IMR-90 (cell line): ENCODE measurements around the gene ALLC. TPM values are rescaled to one million over a fixed set of nuclear protein-coding genes. Genes with fewer than 3 reads are reported as not detected.

Experiments used
- ATAC-seq: fragments of 200-7000 bp; cut with Tn5 transposase; 2 replicates; pipeline ENCODE4 v1.9.1; 2020; ENCODE audit warnings: low read depth, mild to moderate bottlenecking, moderate library complexity
- BruUV-seq: library from RNA; stranded (reverse); fragments of 400-500 nt; replicated peaks from 2 replicates; lab custom pipeline; 2021; lab: Mats Ljungman, UMichigan
- CTCF ChIA-PET: fragments of 300-600 bp; formaldehyde crosslinking; extraction: SDS; loops from one replicate; lab custom pipeline; 2021; ENCODE audit warnings: antibody characterized with exemption; lab: Yijun Ruan, JAX
- POLR2A ChIA-PET: fragments of 300-600 bp; sonication (Branson Sonifier 250); formaldehyde crosslinking; loops from one replicate; lab custom pipeline; 2022; ENCODE audit warnings: antibody characterized with exemption; ENCODE audit not compliant: unreplicated experiment; lab: Charles Lee
- DNase-seq: peaks from one replicate; pipeline ENCODE4 v3.0.0; 2013
- H2AFZ ChIP-seq: replicated peaks from 2 replicates; pipeline ENCODE3; 2013; ENCODE audit warnings: low read length, mild to moderate bottlenecking; ENCODE audit not compliant: poor library complexity
- H2AK5ac ChIP-seq: 2 replicates; pipeline ENCODE4 v1.6.1; 2013; ENCODE audit warnings: low read depth, low read length, inconsistent platforms
- H2AK9ac ChIP-seq: replicated peaks from 2 replicates; pipeline ENCODE3; 2013; ENCODE audit warnings: mild to moderate bottlenecking, low read depth, low read length, moderate library complexity; ENCODE audit not compliant: poor library complexity
- H2BK120ac ChIP-seq: 2 replicates; pipeline ENCODE4 v1.6.1; 2013; ENCODE audit warnings: low read depth, low read length, inconsistent platforms
- H2BK15ac ChIP-seq: 3 replicates; pipeline ENCODE4 v1.6.1; 2013; ENCODE audit warnings: low read depth, low read length, inconsistent platforms
- H2BK20ac ChIP-seq: 2 replicates; pipeline ENCODE4 v1.6.1; 2013; ENCODE audit warnings: low read depth, mild to moderate bottlenecking, inconsistent platforms, low read length, moderate library complexity
- H2BK5ac ChIP-seq: 2 replicates; pipeline ENCODE4 v1.6.1; 2013; ENCODE audit warnings: mild to moderate bottlenecking, low read depth, low read length, inconsistent platforms; ENCODE audit not compliant: poor library complexity, severe bottlenecking
- H3K14ac ChIP-seq: replicated peaks from 2 replicates; pipeline ENCODE4 v1.6.1; 2013; ENCODE audit warnings: low read depth, low read length, inconsistent platforms
- H3K18ac ChIP-seq: 2 replicates; pipeline ENCODE4 v1.6.1; 2013; ENCODE audit warnings: low read depth, low read length, control low read depth
- H3K23ac ChIP-seq: 2 replicates; pipeline ENCODE4 v1.6.1; 2013; ENCODE audit warnings: low read depth, low read length, inconsistent platforms
- H3K27ac ChIP-seq: 2 replicates; pipeline ENCODE4 v1.5.1; 2013; ENCODE audit warnings: mild to moderate bottlenecking, control low read depth, low read length; ENCODE audit not compliant: insufficient read depth
- H3K27me3 ChIP-seq: 2 replicates; pipeline ENCODE4 v1.6.1; 2013; ENCODE audit warnings: low read length; ENCODE audit not compliant: control insufficient read depth, insufficient read depth
- H3K36me3 ChIP-seq: 2 replicates; pipeline ENCODE4 v1.6.1; 2013; ENCODE audit warnings: low read length, mixed read lengths; ENCODE audit not compliant: control insufficient read depth, insufficient read depth
- H3K4ac ChIP-seq: 2 replicates; pipeline ENCODE4 v1.6.1; 2013; ENCODE audit warnings: low read depth, low read length, inconsistent platforms
- H3K4me1 ChIP-seq: 2 replicates; pipeline ENCODE4 v1.6.1; 2013; ENCODE audit warnings: low read length, mixed read lengths; ENCODE audit not compliant: control insufficient read depth, insufficient read depth
- H3K4me2 ChIP-seq: 2 replicates; pipeline ENCODE4 v1.6.1; 2013; ENCODE audit warnings: low read depth, mild to moderate bottlenecking, control low read depth, low read length, moderate library complexity
- H3K4me3 ChIP-seq: 2 replicates; pipeline ENCODE4 v1.5.1; 2013; ENCODE audit warnings: low read depth, mild to moderate bottlenecking, control low read depth, low read length, moderate library complexity; ENCODE audit not compliant: insufficient read depth
- H3K56ac ChIP-seq: 2 replicates; pipeline ENCODE4 v1.6.1; 2013; ENCODE audit warnings: low read length, inconsistent platforms; ENCODE audit not compliant: insufficient read depth; ENCODE audit errors: extremely low read depth
- H3K79me1 ChIP-seq, 2 experiments: 2 replicates each; pipeline ENCODE4 v1.6.1; 2013; ENCODE audit warnings: low read length in 2 of 2, inconsistent platforms in 1 of 2, low read depth in 1 of 2
- H3K9ac ChIP-seq: 2 replicates; pipeline ENCODE4 v1.6.1; 2013; ENCODE audit warnings: low read depth, low read length, control low read depth
- H3K9me1 ChIP-seq: 2 replicates; pipeline ENCODE4 v1.6.1; 2013; ENCODE audit warnings: low read length, inconsistent platforms; ENCODE audit not compliant: insufficient read depth
- H3K9me3 ChIP-seq: 2 replicates; pipeline ENCODE4 v1.6.1; 2013; ENCODE audit warnings: low read length; ENCODE audit not compliant: control insufficient read depth, insufficient read depth
- H4K20me1 ChIP-seq: 2 replicates; pipeline ENCODE4 v1.6.1; 2013; ENCODE audit warnings: low read length, inconsistent platforms; ENCODE audit not compliant: insufficient read depth
- H4K5ac ChIP-seq: 2 replicates; pipeline ENCODE4 v1.6.1; 2013; ENCODE audit warnings: mild to moderate bottlenecking, low read depth, low read length, control low read depth
- H4K8ac ChIP-seq, 2 experiments: 2 replicates each; pipeline ENCODE4 v1.6.1; 2013; ENCODE audit warnings: low read depth in 2 of 2, low read length in 2 of 2, control low read depth in 1 of 2, inconsistent platforms in 1 of 2
- H4K91ac ChIP-seq: 2 replicates; pipeline ENCODE4 v1.6.1; 2013; ENCODE audit warnings: low read depth, low read length, inconsistent platforms; ENCODE audit not compliant: insufficient read depth
- FOS ChIP-seq: fragments of 150-350 bp; IDR thresholded peaks from 2 replicates; pipeline ENCODE4 v1.6.1; 2016; ENCODE audit warnings: low read depth, low read length
- MXI1 ChIP-seq: IDR thresholded peaks from 2 replicates; pipeline ENCODE4 v1.6.1; 2012; ENCODE audit warnings: low read depth, mild to moderate bottlenecking, low read length, moderate library complexity, borderline replicate concordance
- RAD21 ChIP-seq: IDR thresholded peaks from 2 replicates; pipeline ENCODE4 v1.6.1; 2012; ENCODE audit warnings: low read length, improper control_type of control experiment
- whole genome bisulfite sequencing, 2 experiments: methylation state at CpG; one replicate each; pipeline versions ENCODE4 v1.1.5 to v1.1.7; 2013; ENCODE audit warnings: missing lambda C conversion rate in 2 of 2; ENCODE audit not compliant: insufficient read length in 1 of 2; ENCODE audit errors: extremely low coverage in 2 of 2; 5-methylcytosine and 5-hydroxymethylcytosine counted together
- dilution Hi-C: fragments of 300-500 bp; cut with HindIII; formaldehyde crosslinking; loops from one replicate; pipeline ENCODE4 v1.14.3; 2018; ENCODE audit warnings: low sequenced_read_pairs; ENCODE audit not compliant: unreplicated experiment
- in situ Hi-C: fragments of 300-500 bp; cut with MboI; formaldehyde crosslinking; loops from 3 replicates; pipeline ENCODE4 v1.14.3; 2019; ENCODE audit warnings: low sequenced_read_pairs, inconsistent platforms, mixed read lengths
- intact Hi-C: fragments of 100-400 bp; cut with micrococcal nuclease; formaldehyde crosslinking; loops from 2 replicates; pipeline ENCODE4 v1.10.0; 2022
- polyA plus RNA-seq, 3 experiments: library from polyadenylated mRNA; depleted of rRNA; stranded (reverse); fragments of >200 nt; gene quantifications; 2 replicates each; pipeline ENCODE4 v1.2.3, GENCODE V29; 2012; ENCODE audit warnings: low replicate concordance in 1 of 3
- total RNA-seq: library from RNA; depleted of rRNA; stranded (reverse); fragments of >200 nt; gene quantifications from 2 replicates; pipeline ENCODE4 v1.2.3, GENCODE V29; 2012

Gene ALLC
- total and polyA plus RNA-seq, 2 of the 4 experiments (the other 2 are of a cell fraction): not detected

GRCh38 chr2:3650140-3650920 is 7.7 kb upstream of the ALLC start:
- TF ChIP-seq FOS (no peak), MXI1 (no peak), RAD21 (no peak)
- POLR2A ChIA-PET: no interaction called here
- intact Hi-C loops (loop anchor here (2.0 to 5.0 kb wide), 3 partner anchors 66 to 183 kb away; no protein-coding TSS in a partner anchor), in situ Hi-C loops (loop anchor here (25.0 kb wide), 1 partner anchor 1788 kb away; no protein-coding TSS in a partner anchor), dilution Hi-C loops (no loop called here)
- Histone ChIP-seq H3K9me1 (no peaks in the 10 kb centered on the region), H4K20me1 (no peaks in the 10 kb centered on the region), H2BK120ac (peak overlapping the region; percentile 0), H4K5ac (no peak overlapping the region; the same call in 1 of the 2 replicates), H3K56ac (peak overlapping the region; percentile 13; the same call in 1 of the 2 replicates), H3K9ac (no peak overlapping the region), H3K4me3 (no peak overlapping the region), H3K9me3 (peaks cover 3% of the 10 kb centered on the region; the same call in 1 of the 2 replicates), H3K4ac (no peak overlapping the region), H4K8ac (no peak overlapping the region; a peak in 1 of 4 replicates), H3K18ac (no peak overlapping the region; the same call in 1 of the 2 replicates), H2AK5ac (no peak overlapping the region), H3K4me1 (peaks cover 4% of the 10 kb centered on the region; the same call in 1 of the 2 replicates), H4K91ac (no peak overlapping the region), H2AFZ (peak overlapping the region; percentile 60), H3K4me2 (peak overlapping the region; percentile 18), H2BK15ac (no peak overlapping the region), H2BK20ac (peak overlapping the region; percentile 27; the same call in 1 of the 2 replicates), H3K79me1 (no peaks in the 10 kb centered on the region), H3K36me3 (no peaks in the 10 kb centered on the region), H2AK9ac (peak overlapping the region; percentile 18), H3K27ac (no peak overlapping the region), H3K23ac (no peak overlapping the region), H3K27me3 (no peaks in the 10 kb centered on the region; the same call in 1 of the 2 replicates), H3K14ac (no peak overlapping the region), H2BK5ac (no peak overlapping the region)
- WGBS, 2 experiments: 89% methylated on average over 5 of the region's 20 CpGs; no CpG with 5 or more reads in 1 of the 2 experiments
- no TSS peak for BruUV-seq
- ATAC-seq (no peak; the same call in 1 of the 2 replicates), DNase-seq (no peak)
- CTCF ChIA-PET: interaction anchor here (1.0 kb wide), 1 partner anchor 8 kb away, joined by 3 read pairs; no protein-coding TSS in a partner anchor
